HG03139 (cell line): Measurements from ENCODE around the gene SLC39A8.
A peak's percentile ranks its signal among the peaks of the same experiment; 100 is the strongest.
"Not testable (repeated sequence)": the region's sequence is repeated elsewhere in the genome, so short reads cannot be mapped to it uniquely, and the experiment has no call there.

Experiments used
- ATAC-seq: cut with Tn5 transposase; IDR thresholded peaks from one replicate; pipeline ENCODE4 v1.9.1; 2021; ENCODE audit not compliant: unreplicated experiment

SLC39A8 gene

GRCh38 chr4:102344954-102345794 lies at the start of gene SLC39A8:
Gene SLC39A8, minus strand, starts transcription at chr4:102345482. Its CDS starts 820 bp downstream, at chr4:102344662.
- peak; percentile 73 for ATAC-seq

DNA sequence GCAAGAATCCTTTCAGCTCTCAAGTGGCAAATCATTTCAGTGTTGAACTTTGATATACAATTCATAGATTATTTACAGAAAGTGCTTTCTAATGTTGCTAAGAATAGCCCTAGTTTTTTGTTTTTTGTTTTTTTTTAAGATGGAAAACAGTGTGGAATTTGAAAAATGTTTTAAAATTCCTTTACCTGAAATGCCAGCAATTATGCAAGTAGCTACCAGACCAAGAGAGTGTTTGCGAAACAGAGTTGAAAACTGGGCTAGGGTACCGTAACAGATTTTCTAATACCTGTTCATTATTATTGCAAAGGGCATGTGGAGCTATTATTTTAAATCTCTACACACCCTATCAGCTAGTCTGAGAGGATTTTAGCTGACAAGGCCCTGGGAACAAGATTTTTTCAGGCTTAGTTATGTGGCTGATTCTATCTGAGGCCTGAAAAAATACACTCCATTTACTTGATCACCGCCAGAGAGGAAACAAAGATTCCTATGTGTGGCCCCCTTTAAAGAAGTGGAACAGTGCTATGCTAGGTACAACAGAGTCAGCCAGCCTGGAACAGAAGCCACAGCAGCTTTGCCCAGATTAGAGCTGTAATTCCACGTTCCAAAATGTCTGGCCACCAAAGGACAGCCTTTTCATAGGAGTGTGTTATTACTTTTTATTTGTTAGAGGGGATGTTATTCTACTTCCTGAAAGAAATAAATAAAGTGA lies 46.9 kb upstream of the SLC39A8 start:
- ATAC-seq = no peak

DNA sequence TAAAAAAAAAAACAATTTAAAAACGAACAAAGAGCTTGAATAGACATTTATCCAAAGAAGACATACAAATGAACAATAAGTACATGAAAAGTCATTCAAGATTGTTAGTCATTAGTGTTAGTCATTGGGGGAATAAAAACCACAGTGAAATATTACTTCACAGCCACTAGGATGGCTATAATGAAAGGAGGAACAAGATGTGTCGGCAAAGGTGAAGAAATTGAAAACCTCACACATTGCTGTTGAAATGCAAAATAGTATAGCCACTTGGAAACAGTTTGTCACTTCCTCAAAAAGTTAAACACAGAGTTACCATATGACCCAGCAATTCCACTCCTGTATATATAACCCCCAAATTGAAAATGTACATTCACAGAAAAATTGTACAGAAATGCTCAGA lies 45.2 kb upstream of the SLC39A8 start:
- peak; percentile 93 for ATAC-seq

DNA sequence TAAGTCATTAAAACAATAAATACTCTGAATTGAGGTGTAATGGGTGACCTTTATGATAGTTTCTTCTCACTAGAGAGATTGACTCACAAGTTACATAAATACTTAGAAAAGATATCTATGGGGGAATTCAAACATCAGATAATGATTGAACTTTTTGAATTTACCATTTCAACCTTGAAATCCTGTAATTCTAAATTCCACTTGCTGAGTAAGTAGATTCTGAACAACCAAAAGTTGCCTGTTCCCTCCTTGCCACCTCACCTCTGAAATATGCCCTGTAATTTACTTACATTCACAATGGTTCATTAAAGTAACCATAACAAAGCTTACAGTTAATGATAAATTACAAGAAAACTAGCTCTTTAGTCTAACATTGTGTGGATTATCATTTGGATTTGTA lies 43.3 kb upstream of the SLC39A8 start:
- ATAC-seq = no peak

DNA sequence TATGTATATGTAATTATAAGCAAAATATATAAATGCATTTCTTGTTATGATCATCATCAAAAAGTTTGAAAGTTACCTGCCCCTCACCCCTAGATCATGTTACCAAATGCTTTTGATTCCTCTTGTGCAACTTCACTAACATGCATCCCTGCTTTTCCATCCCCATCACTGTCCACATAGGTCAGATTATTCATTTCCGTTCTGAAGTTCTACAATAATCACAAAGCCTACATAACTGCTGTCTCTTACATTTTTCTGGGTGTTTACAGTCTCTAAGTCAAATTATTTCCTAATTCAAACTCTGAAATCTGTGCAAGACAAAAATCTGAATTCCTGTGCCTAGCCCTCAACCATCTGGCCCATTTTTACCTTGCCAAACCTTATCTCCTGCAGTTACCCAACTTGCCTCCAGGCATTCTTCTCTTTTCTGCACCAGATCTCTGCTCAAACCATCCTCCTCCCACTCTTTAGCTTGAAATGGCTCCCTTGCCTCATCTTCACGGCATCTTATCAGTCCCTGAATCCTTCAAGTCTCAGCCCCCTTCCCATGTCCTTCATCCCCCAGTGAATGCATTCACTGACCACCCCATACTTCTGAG lies 42.4 kb upstream of the SLC39A8 start:
- ATAC-seq = no peak

DNA sequence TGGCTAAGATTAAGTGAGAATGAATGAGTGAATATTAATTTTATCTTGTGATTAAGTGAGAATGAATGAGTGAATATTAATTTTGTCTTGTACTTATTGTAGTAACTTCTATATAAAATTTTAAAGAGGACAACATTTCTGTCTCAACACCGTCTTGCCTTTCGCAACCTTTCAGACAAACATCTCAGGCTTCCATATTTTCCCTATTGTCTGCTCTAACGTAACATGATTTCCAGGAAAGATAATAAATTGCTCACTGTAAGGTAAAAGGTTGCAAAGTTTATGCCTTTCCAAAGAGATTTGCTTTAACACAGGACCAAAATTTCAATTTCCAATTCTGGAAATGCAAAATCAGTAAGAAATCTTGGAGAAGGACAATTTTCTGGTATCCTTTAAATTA lies 41.7 kb upstream of the SLC39A8 start:
- no peak for ATAC-seq

DNA sequence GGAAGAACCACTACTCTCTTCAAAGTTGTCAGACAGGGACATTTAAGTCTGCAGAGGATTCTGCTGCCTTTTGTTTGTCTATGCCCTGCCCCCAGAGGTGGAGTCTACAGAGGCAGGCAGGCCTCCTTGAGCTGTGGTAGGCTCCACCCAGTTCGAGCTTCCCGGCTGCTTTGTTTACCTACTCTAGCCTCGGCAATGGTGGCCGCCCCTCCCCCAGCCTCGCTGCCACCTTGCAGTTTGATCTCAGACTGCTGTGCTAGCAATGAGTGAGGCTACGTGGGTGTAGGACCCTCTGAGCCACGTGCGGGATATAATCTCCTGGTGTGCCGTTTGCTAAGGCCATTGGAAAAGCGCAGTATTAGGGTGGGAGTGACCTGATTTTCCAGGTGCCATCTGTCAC lies 35.0 kb upstream of the SLC39A8 start:
- ATAC-seq = not testable (repeated sequence)

- no peak for ATAC-seq
Observed at GRCh38 chr4:102362922-102363432, 17.7 kb upstream of the SLC39A8 start.

DNA sequence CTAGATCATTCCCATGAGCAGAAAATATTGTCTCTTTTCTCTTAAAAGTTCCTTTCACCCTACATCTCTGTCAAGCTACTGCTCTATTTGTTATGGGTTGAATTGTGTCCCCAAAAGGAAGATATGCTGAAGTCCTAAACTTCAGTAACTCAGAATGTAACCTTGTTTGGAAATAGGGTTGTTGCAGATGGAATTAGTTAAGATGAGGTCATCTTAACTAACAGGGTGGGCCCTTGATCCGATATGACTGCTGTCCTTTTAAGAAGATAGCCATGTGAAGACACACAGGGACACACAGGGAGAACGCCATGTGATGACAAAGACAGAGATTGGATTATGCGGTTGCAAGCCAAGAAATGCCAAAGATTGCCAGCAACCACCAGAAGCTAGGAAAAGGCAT lies 12.8 kb upstream of the SLC39A8 start:
- no peak for ATAC-seq

DNA sequence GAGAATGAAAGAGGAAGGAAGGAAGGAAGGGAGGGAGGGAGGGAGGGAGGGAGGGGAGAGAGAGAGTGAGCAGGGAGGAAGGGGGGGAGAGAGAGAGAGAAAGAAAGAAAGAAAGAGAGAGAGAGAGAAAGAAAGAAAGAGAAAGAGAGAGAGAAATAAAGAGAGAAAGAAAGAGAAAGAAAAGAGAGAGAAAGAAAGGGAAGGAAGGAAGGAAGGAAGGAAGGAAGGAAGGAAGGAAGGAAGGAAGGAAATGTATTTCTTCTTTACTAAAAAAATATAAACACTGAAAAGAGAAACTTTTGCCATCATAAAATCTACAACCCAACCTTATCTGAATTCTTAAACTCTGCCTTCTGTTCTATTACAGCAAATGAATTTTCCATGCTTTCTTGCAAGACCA lies 12.4 kb upstream of the SLC39A8 start:
- not testable (repeated sequence) for ATAC-seq

GRCh38 chr4:102356562-102357202 lies 11.4 kb upstream of the SLC39A8 start:
- ATAC-seq = no peak

DNA sequence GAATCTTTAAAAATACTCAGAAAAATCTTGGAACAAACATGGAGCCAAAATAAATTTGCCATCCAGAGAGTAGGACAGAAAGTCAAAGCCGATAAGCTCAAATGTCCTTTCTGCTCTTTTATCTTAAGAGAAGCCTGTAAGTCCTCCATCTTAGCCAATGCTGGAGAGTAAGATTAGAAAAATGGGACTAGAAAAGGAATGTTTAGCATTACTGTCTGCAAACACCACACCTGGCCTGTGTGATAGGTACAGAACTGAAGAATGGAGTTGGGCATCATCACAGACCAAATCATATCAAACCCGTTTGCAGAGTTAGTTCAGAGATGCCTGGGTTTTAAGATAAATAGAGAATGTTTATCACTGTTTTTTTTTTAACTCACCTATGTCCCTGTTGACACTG lies 10.5 kb upstream of the SLC39A8 start:
- ATAC-seq = no peak

GRCh38 chr4:102354671-102355454 lies 9.6 kb upstream of the SLC39A8 start:
- no peak for ATAC-seq

- no peak for ATAC-seq
Observed at GRCh38 chr4:102352781-102353180, 7.5 kb upstream of the SLC39A8 start.

- no peak for ATAC-seq
Observed at GRCh38 chr4:102350634-102351033, 5.4 kb upstream of the SLC39A8 start.

DNA sequence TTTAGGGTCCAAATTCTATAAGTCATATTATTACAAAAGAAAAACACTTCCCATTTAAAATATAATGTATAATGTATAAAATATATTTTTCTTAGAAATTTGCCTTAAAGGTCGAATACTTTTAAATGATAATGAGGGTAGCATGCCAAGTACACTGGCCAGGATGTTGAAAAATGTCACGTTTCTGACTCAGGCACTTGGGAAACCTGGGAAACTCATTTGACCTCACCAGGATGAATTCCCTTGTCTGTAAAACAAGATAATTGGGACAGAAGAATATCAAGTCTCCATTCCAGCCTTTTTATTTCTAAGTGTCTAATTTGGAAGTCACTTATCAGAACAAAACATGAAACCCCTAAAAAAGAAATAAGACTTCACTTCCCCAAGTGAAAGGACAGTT lies 3.4 kb upstream of the SLC39A8 start:
- ATAC-seq = no peak

DNA sequence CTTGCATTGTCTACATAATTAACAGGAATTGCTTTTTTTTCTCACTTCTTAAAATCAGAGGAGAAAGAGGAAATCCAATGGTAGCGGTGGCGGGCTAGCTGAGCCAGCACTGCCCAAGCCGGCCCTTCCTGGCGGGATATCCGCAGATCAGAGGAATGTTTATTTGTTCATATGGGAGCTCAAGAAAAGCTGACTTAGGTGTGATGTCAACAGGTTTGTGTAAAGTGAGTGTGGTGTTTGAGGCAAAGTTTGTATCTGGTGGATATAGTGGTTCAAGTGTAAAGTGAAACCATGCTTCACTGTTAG lies 466 bp upstream of the SLC39A8 start:
- no peak for ATAC-seq

DNA sequence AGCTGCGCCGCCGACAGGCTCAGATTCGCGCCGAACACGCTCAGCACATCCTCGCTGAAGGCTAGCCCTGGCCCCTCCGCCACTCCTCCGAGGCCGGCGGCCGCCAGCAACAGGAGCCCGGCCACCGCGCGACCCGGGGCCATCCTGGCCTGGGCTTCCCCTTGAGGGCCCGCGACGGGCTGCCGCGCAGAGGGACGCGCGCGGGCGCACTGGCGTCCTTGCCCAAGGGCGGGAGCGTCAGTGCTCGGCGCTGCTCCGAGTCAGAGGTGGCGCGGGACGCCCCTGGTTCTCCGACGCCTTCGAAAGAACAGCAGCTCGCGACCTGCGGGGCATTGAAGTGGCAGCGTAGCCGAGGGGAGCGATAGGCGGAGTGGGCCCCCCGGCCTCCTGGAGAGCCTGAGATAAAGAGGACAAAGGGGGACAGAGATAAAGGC lies 745 bp downstream of the SLC39A8 start:
- ATAC-seq = peak; percentile 38

DNA sequence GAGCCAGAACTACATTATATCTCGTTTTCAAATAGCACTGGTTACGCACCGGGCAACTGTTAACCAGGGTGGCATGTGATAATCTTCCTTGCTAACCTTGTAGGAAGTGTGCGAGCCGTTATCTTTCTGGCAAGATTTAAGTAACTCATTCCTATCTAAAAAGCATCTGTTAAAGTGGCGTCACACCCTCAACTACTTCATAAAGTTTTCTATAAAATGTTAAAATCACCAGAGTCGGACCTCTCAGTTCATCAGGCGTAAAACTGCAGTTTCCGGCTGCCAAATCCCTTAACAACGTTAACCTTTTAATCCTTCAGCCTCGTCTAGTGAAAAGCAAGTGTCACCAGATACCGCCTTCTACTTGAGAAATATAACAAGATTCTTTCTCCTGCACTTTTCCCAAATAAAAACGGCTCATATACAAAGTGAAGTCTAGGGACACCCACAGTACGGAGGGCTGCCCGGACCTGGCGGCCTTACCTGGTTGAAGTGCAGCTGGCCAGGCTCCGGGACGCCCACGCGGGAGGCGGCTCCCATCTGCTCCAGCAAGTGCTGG lies 1.2 kb downstream of the SLC39A8 start:
- ATAC-seq = peak; percentile 28

DNA sequence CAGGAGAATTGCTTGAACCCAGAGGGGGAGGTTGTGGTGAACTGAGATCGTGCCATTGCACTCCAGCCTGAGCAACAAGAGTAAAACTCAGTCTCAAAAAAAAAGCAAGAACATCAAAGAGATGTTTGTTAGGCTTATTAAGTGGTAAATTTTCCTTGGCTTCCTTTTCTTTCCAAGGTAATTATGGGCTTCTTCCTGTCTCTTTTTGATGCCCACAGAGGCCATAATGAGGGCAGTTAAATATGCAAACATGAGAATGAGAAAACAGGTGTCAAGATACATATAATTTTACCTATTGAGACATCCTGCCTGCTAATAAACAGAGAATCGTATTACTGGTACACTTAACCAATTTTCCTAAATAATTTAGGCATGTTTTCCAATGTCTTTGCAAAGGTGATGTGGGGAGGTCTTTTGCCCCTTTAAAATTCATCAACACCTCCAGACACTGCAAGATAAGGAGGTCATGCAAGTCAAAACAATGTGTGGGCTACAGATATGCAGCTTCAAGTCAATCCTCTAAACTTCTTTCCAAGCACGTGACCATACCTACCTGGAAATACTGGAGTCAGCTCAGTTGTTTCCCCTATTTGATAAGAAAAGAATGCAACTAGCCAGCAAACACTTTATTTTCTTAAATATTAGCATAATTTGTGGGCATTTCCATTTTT lies 2.7 kb downstream of the SLC39A8 start:
- ATAC-seq = no peak
